A549 (cell line): ENCODE results near the gene SMARCAL1. TPM values are rescaled to one million over a fixed set of nuclear protein-coding genes. Genes with fewer than 3 reads are reported as not detected.

Source experiments
- ATAC-seq, 2 experiments: fragments of 200-7000 bp in 1 of 2; fragments of >200 bp in 1 of 2; cut with Nextera tagmentation in 1 of 2; cut with Tn5 transposase in 1 of 2; 3 replicates each; pipeline versions ENCODE4 v1.8.0 to v1.9.1; 2018 to 2020; ENCODE audit warnings: mild to moderate bottlenecking in 1 of 2, moderate library complexity in 1 of 2
- CTCF ChIA-PET: fragments of 300-600 bp; sonication (Branson Sonifier 250); formaldehyde crosslinking; extraction: SDS; loops from one replicate; lab custom pipeline; 2021; ENCODE audit warnings: antibody characterized with exemption, inconsistent platforms; lab: Yijun Ruan, JAX
- POLR2A ChIA-PET: fragments of 350-600 bp; formaldehyde crosslinking; extraction: SDS; loops from one replicate; lab custom pipeline; 2021; ENCODE audit warnings: antibody characterized with exemption, inconsistent platforms; lab: Yijun Ruan, JAX
- DNase-seq, 2 experiments: peaks; one replicate each; pipeline versions ENCODE4 v3.0.0 to v3.0.0-alpha.2; 2011 to 2016; ENCODE audit warnings: low read depth in 1 of 2, low spot score in 1 of 2
- FAIRE-seq: peaks from 2 replicates; lab custom pipeline; 2011; peaks lifted over from hg19 to GRCh38; lab: Jason Lieb, UNC
- H3K27ac ChIP-seq, 2 experiments: fragments of >200 bp; sonication (Bioruptor Twin); formaldehyde crosslinking; 3 replicates each; pipeline ENCODE4 v1.5.1; 2016 to 2017
- H3K4me1 ChIP-seq: fragments of >200 bp; sonication (Bioruptor Twin); formaldehyde crosslinking; 3 replicates; pipeline ENCODE4 v1.6.1; 2016
- H3K4me2 ChIP-seq: fragments of >200 bp; sonication (Bioruptor Twin); formaldehyde crosslinking; 3 replicates; pipeline ENCODE4 v1.6.1; 2016
- H3K4me3 ChIP-seq: fragments of >200 bp; sonication (Bioruptor Twin); formaldehyde crosslinking; 3 replicates; pipeline ENCODE4 v1.5.1; 2016
- H3K9me3 ChIP-seq: fragments of >200 bp; sonication (Bioruptor Twin); formaldehyde crosslinking; 3 replicates; pipeline ENCODE4 v1.6.1; 2016
- CBX2 ChIP-seq: fragments of 200-600 bp; sonication (generic); IDR thresholded peaks from 2 replicates; pipeline ENCODE4 v1.6.1; 2016; ENCODE audit warnings: low read depth, mild to moderate bottlenecking, borderline replicate concordance
- CBX8 ChIP-seq: fragments of 200-600 bp; sonication (generic); IDR thresholded peaks from 2 replicates; pipeline ENCODE4 v1.6.1; 2016
- CHD2 ChIP-seq: fragments of 150-350 bp; IDR thresholded peaks from 2 replicates; pipeline ENCODE4 v1.6.1; 2014; ENCODE audit warnings: low read length; ENCODE audit not compliant: partially characterized antibody
- EHF ChIP-seq: fragments of 250-450 bp; sonication (Bioruptor Pico); IDR thresholded peaks from 2 replicates; pipeline ENCODE4 v1.5.0; 2020; ENCODE audit warnings: mild to moderate bottlenecking
- EP300 ChIP-seq, 2 experiments: fragments of >200 bp; sonication (Bioruptor Twin); formaldehyde crosslinking; IDR thresholded peaks; 2 replicates in 1 of 2; 3 replicates in 1 of 2; pipeline ENCODE4 v1.6.1; 2016 to 2017
- ESRRA ChIP-seq: fragments of 150-350 bp; IDR thresholded peaks from 2 replicates; pipeline ENCODE4 v1.6.1; 2014; ENCODE audit warnings: mild to moderate bottlenecking, low read length, borderline replicate concordance
- FOXS1 ChIP-seq: fragments of 250-450 bp; sonication (Bioruptor Pico); IDR thresholded peaks from 2 replicates; pipeline ENCODE4 v1.5.0; 2020; ENCODE audit warnings: mild to moderate bottlenecking, moderate library complexity
- GATA3 ChIP-seq: IDR thresholded peaks from 2 replicates; pipeline ENCODE4 v1.6.1; 2012; ENCODE audit warnings: borderline replicate concordance
- HDAC2 ChIP-seq: fragments of 200-600 bp; sonication (generic); IDR thresholded peaks from 2 replicates; pipeline ENCODE4 v1.6.1; 2016
- KDM1A ChIP-seq: fragments of 200-600 bp; sonication (generic); IDR thresholded peaks from 2 replicates; pipeline ENCODE4 v1.6.1; 2016; ENCODE audit warnings: low read depth, mild to moderate bottlenecking
- KDM5A ChIP-seq: fragments of 200-600 bp; sonication (generic); IDR thresholded peaks from 2 replicates; pipeline ENCODE4 v1.6.1; 2016; ENCODE audit warnings: antibody characterized with exemption, mild to moderate bottlenecking
- MAFK ChIP-seq: fragments of 450-650 bp; IDR thresholded peaks from 2 replicates; pipeline ENCODE4 v1.6.1; 2014; ENCODE audit not compliant: partially characterized antibody
- MAZ ChIP-seq: fragments of 150-350 bp; IDR thresholded peaks from 2 replicates; pipeline ENCODE4 v1.6.1; 2014; ENCODE audit warnings: antibody characterized with exemption, low read depth, low read length, borderline replicate concordance
- MYC ChIP-seq: IDR thresholded peaks from 2 replicates; pipeline ENCODE4 v1.6.1; 2012; ENCODE audit warnings: mild to moderate bottlenecking, inconsistent platforms, low read length, improper control_type of control experiment, borderline replicate concordance
- POLR2A ChIP-seq: IDR thresholded peaks from 2 replicates; pipeline ENCODE4 v1.6.1; 2012; ENCODE audit warnings: mild to moderate bottlenecking, low read length
- RARB ChIP-seq: fragments of 250-450 bp; sonication (Bioruptor Pico); IDR thresholded peaks from 2 replicates; pipeline ENCODE4 v1.8.0; 2021; ENCODE audit warnings: mild to moderate bottlenecking, moderate library complexity
- REST ChIP-seq: fragments of 200-600 bp; sonication (generic); IDR thresholded peaks from 2 replicates; pipeline ENCODE4 v1.6.1; 2016; ENCODE audit warnings: antibody characterized with exemption, mild to moderate bottlenecking, moderate library complexity
- RNF2 ChIP-seq: fragments of 200-600 bp; sonication (generic); IDR thresholded peaks from 2 replicates; pipeline ENCODE4 v1.6.1; 2016; ENCODE audit warnings: low read depth, mild to moderate bottlenecking, antibody characterized with exemption, moderate library complexity, borderline replicate concordance
- TP53 ChIP-seq: fragments of 250-450 bp; sonication (Bioruptor Pico); IDR thresholded peaks from 2 replicates; pipeline ENCODE4 v1.5.0; 2021; ENCODE audit warnings: mild to moderate bottlenecking, moderate library complexity
- ZFP36 ChIP-seq: fragments of 450-650 bp; IDR thresholded peaks from 2 replicates; pipeline ENCODE4 v1.6.1; 2014; ENCODE audit warnings: borderline replicate concordance; ENCODE audit not compliant: partially characterized antibody
- ZSCAN20 ChIP-seq: fragments of 250-450 bp; sonication (Bioruptor Pico); IDR thresholded peaks from 2 replicates; pipeline ENCODE4 v1.8.0; 2022; ENCODE audit warnings: mild to moderate bottlenecking, moderate library complexity
- WGBS: methylation state at CpG from one replicate; pipeline ENCODE4 v1.1.6; 2017; ENCODE audit errors: missing lambda C conversion rate; 5-methylcytosine and 5-hydroxymethylcytosine counted together
- polyA plus RNA-seq, 4 experiments: library from polyadenylated mRNA; depleted of rRNA in 3 of 4; stranded (reverse); fragments of >200 nt; fragmentation: RNase III in 1 of 4; extraction: RNeasy Plus Mini Kit Qiagen cat#74134 plus additional on column Dnase treatment in 1 of 4; gene quantifications; 2 replicates in 3 of 4; 3 replicates in 1 of 4; pipeline ENCODE4 v1.2.3, GENCODE V29; 2011 to 2017
- TF ChIP-seq, protein P1 (sequence below): fragments of 250-450 bp; sonication (Bioruptor Pico); IDR thresholded peaks from 2 replicates; pipeline ENCODE4 v1.5.0; 2021; ENCODE audit warnings: mild to moderate bottlenecking, moderate library complexity, borderline replicate concordance
- TF ChIP-seq, protein P2 (sequence below): fragments of >200 bp; sonication (Bioruptor Twin); formaldehyde crosslinking; IDR thresholded peaks from 3 replicates; pipeline ENCODE4 v1.5.1; 2016

The SMARCAL1 gene
- polyA plus RNA-seq, 2 of the 4 experiments (the other 2 are of a cell fraction), result 18.4 to 28.7 TPM

DNA sequence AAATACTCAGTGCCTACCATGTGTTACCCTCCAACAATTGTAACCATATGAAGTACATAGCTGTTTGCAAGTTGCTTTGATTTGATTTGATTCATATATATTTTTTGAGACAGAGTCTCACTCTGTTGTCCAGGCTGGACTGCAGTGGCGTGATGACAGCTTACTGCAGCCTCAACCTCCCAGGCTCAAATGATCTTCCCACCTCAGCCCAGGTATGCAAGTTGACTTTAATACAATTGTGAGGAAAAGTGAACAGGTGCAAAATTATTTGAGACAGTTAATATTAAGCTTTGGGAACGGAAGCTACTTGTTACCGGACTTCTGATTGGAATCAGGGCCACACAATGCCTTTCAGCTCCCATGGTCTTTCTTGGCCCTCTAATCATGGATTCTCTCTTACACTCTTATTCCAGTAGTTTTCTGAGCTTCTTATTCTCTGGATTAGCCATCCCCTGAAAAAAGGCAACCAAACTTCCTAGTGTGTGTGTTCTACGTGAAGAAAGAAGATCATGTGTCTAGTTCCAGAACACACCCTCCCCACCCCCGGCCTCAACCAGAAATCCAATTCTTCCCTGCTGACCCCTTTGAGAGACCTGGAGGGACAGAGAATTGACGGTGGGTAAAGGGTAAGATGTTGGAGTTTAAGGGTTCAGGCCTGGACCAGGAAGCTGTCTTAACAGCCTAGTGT, 85.2 kb downstream of the SMARCAL1 start:
- Histone ChIP-seq H3K4me2 (peak overlapping the region; percentile 77), H3K4me1 (peaks cover 37% of the 10 kb centered on the region), H3K9me3 (no peaks in the 10 kb centered on the region)
- ATAC-seq (no peak), DNase-seq (no peak), FAIRE-seq (no peak)
- ChIA-PET CTCF (interaction anchor here (0.7 to 2.0 kb wide), 3 partner anchors 21 to 416 kb away, joined by 3 to 4 read pairs (median 3); partner anchors contain the start of genes PECR and TMEM169), POLR2A (interaction anchor here (1.0 to 1.5 kb wide), 2 partner anchors 120 to 388 kb away, joined by 3 to 10 read pairs; partner anchors contain the start of gene XRCC5)
- TF ChIP-seq GATA3 (no peak), CBX8 (no peak), FOXS1 (no peak), CBX2 (no peak), RARB (CRISPR knock-in tag) (no peak), POLR2A (no peak), TP53 (CRISPR knock-in tag) (no peak), EP300 (IDR thresholded peaks at IDR 0.05) (no peak), ESRRA (no peak), EHF (CRISPR knock-in tag) (no peak), HDAC2 (no peak)
- TF ChIP-seq, all 56 proteins: peak for 0
- H3K4me3 ChIP-seq, result peak overlapping the region; percentile 86
- peak overlapping the region; percentile 86 to 91 for H3K27ac ChIP-seq
- WGBS, result 72% methylated on average over 6 of the region's 6 CpGs

DNA sequence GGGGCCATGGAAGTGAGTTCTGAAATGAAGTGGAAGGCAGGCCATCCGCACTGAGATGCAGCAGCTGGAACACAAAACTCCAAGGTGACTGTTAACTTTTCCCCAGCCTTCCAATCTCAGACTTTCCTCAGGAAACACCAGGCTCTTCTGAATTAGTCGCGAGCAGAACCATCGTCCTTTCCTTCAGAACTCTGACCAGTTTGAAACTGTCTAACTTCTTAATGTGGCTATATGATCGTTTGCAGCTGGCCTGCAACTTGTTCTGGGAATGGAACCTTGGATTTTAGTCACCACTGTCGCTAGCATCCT, 85.7 kb downstream of the SMARCAL1 start:
- peak in 1 of 2 experiments; percentile 4; a peak in 3 of 6 replicates for ATAC-seq
- H3K4me1 ChIP-seq, result peaks cover 41% of the 10 kb centered on the region
- H3K4me3 ChIP-seq, result peak overlapping the region; percentile 86
- TF ChIP-seq MYC (no peak), REST (no peak), KDM5A (no peak)
- H3K4me2 ChIP-seq, result peak overlapping the region; percentile 77
- H3K9me3 ChIP-seq, result no peaks in the 10 kb centered on the region
- ChIA-PET POLR2A (interaction anchor here (0.6 to 1.5 kb wide), 15 partner anchors 9 to 440 kb away, joined by 3 to 15 read pairs (median 4); partner anchors contain the start of genes IGFBP2, MARCHF4, SMARCAL1 and XRCC5), CTCF (interaction anchor here (0.9 to 2.0 kb wide), 2 partner anchors 21 to 93 kb away, joined by 3 to 4 read pairs; no protein-coding TSS in a partner anchor)
- peak overlapping the region; percentile 86 to 91 for H3K27ac ChIP-seq
- WGBS, result 10% methylated on average over 6 of the region's 6 CpGs
- DNase-seq, result no peak
- no peak for FAIRE-seq

GRCh38 chr2:216498379-216499352, 86.4 kb downstream of the SMARCAL1 start, which contains the start of gene RPL37A:
Gene RPL37A (plus strand): TSS chr2:216498844. CDS start chr2:216498875, 31 bp downstream.
- H3K27ac ChIP-seq, result peak within 1 kb of the TSS; percentile 86 to 91
- ChIA-PET POLR2A (interaction anchor here (0.6 to 1.5 kb wide), 18 partner anchors 8 to 441 kb away, joined by 3 to 15 read pairs (median 4); partner anchors contain the start of genes IGFBP2, MARCHF4, SMARCAL1 and XRCC5), CTCF (interaction anchor here (2.0 kb wide), 1 partner anchor 93 kb away, joined by 4 read pairs; no protein-coding TSS in a partner anchor)
- H3K4me3 ChIP-seq, result peak within 1 kb of the TSS; percentile 86
- DNase-seq (peak; percentile 91 to 97), FAIRE-seq (no peak), ATAC-seq (peak; percentile 93 to 97)
- H3K4me1 ChIP-seq, result peaks cover 41% of the 10 kb centered on the region
- WGBS, result under 1% methylated on average over 48 of the region's 54 CpGs
- no peaks in the 10 kb centered on the region for H3K9me3 ChIP-seq
- peak within 1 kb of the TSS; percentile 91 for H3K4me2 ChIP-seq
- TF ChIP-seq MAZ (no peak), CBX8 (no peak; the same call in 1 of the 2 replicates), KDM1A (no peak), TP53 (CRISPR knock-in tag) (no peak), EP300 (IDR thresholded peaks at IDR 0.05) (no peak), ZFP36 (no peak), MAFK (peak; percentile 24), RNF2 (no peak), CHD2 (no peak), ZSCAN20 (CRISPR knock-in tag) (no peak), CBX2 (no peak)
- TF ChIP-seq, protein P1, sequence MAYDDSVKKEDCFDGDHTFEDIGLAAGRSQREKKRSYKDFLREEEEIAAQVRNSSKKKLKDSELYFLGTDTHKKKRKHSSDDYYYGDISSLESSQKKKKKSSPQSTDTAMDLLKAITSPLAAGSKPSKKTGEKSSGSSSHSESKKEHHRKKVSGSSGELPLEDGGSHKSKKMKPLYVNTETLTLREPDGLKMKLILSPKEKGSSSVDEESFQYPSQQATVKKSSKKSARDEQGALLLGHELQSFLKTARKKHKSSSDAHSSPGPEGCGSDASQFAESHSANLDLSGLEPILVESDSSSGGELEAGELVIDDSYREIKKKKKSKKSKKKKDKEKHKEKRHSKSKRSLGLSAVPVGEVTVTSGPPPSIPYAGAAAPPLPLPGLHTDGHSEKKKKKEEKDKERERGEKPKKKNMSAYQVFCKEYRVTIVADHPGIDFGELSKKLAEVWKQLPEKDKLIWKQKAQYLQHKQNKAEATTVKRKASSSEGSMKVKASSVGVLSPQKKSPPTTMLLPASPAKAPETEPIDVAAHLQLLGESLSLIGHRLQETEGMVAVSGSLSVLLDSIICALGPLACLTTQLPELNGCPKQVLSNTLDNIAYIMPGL, result no peak
- TF ChIP-seq, protein P2, sequence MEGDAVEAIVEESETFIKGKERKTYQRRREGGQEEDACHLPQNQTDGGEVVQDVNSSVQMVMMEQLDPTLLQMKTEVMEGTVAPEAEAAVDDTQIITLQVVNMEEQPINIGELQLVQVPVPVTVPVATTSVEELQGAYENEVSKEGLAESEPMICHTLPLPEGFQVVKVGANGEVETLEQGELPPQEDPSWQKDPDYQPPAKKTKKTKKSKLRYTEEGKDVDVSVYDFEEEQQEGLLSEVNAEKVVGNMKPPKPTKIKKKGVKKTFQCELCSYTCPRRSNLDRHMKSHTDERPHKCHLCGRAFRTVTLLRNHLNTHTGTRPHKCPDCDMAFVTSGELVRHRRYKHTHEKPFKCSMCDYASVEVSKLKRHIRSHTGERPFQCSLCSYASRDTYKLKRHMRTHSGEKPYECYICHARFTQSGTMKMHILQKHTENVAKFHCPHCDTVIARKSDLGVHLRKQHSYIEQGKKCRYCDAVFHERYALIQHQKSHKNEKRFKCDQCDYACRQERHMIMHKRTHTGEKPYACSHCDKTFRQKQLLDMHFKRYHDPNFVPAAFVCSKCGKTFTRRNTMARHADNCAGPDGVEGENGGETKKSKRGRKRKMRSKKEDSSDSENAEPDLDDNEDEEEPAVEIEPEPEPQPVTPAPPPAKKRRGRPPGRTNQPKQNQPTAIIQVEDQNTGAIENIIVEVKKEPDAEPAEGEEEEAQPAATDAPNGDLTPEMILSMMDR, result no peak
